ENCODE results near the gene CHST11. TPM values are rescaled to one million over a fixed set of nuclear protein-coding genes. Genes with fewer than 3 reads are reported as not detected.

The CHST11 gene
- total RNA-seq, 1 experiment from 2014 or later: 0.25 TPM

DNA sequence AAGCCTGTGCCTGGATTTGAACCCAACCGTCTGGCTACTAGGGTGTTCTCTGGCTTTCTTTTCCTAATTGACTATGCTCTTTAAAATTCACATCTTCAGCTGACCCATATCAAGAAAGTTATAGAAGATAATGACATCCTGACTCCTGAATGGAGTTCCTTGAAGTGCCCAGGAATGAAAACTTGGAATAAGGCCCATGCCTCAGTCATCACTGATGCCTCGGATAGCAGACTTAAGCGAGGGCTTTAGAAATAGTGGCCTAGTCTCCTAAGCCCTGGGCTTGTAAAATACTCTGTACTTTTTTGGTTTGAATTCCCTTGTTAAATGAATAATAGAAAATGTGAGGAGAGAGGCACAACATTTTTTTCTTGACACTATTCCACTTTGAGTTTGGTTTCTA is 39.0 kb downstream of the CHST11 start:
- peaks cover 10% of the 10 kb centered on the region for H3K27me3 Mint-ChIP-seq (ENCODE audit: insufficient read depth, unreplicated experiment)
- no peak for DNase-seq
- H3K27me3 ChIP-seq (replicated peaks; ENCODE audit: control insufficient read depth, insufficient read depth, low read length): no peaks in the 10 kb centered on the region
- no peaks in the 10 kb centered on the region for H3K4me1 Mint-ChIP-seq (ENCODE audit: low read depth, unreplicated experiment)
- no peaks in the 10 kb centered on the region for H3K36me3 Mint-ChIP-seq (ENCODE audit: insufficient read depth, unreplicated experiment)
- H3K4me1 ChIP-seq: no peaks in the 10 kb centered on the region
- no peaks in the 10 kb centered on the region for H3K9me3 ChIP-seq
- no peaks in the 10 kb centered on the region for H3K36me3 ChIP-seq (ENCODE audit: control insufficient read depth, insufficient read depth, low read length)
- ChIA-PET POLR2A (no interaction called here), CTCF (no interaction called here)
- BruUV-seq (replicated peaks): no TSS peak
- no peaks in the 10 kb centered on the region for H3K9me3 Mint-ChIP-seq (ENCODE audit: unreplicated experiment)
- no peak overlapping the region for H3K4me3 Mint-ChIP-seq (ENCODE audit: unreplicated experiment)
- no peak overlapping the region for H3K27ac Mint-ChIP-seq (ENCODE audit: unreplicated experiment)
- TF ChIP-seq, protein P1, sequence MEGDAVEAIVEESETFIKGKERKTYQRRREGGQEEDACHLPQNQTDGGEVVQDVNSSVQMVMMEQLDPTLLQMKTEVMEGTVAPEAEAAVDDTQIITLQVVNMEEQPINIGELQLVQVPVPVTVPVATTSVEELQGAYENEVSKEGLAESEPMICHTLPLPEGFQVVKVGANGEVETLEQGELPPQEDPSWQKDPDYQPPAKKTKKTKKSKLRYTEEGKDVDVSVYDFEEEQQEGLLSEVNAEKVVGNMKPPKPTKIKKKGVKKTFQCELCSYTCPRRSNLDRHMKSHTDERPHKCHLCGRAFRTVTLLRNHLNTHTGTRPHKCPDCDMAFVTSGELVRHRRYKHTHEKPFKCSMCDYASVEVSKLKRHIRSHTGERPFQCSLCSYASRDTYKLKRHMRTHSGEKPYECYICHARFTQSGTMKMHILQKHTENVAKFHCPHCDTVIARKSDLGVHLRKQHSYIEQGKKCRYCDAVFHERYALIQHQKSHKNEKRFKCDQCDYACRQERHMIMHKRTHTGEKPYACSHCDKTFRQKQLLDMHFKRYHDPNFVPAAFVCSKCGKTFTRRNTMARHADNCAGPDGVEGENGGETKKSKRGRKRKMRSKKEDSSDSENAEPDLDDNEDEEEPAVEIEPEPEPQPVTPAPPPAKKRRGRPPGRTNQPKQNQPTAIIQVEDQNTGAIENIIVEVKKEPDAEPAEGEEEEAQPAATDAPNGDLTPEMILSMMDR (IDR thresholded peaks at IDR 0.05; ENCODE audit: insufficient read depth in 1 of 2, low read depth in 1 of 2, low read length in 1 of 2, severe bottlenecking in 1 of 2, unreplicated experiment in 1 of 2): no peak
- intact Hi-C loops (cut with micrococcal nuclease; ENCODE audit: unreplicated experiment): no loop called here
- no peak overlapping the region for H3K4me3 ChIP-seq (ENCODE audit: low read depth, low read length)

- BruUV-seq (replicated peaks): no TSS peak
- intact Hi-C loops (cut with micrococcal nuclease; ENCODE audit: unreplicated experiment): no loop called here
- no peaks in the 10 kb centered on the region for H3K27me3 ChIP-seq (replicated peaks; ENCODE audit: control insufficient read depth, insufficient read depth, low read length)
- no peak overlapping the region for H3K4me3 ChIP-seq (ENCODE audit: low read depth, low read length)
- Mint-ChIP-seq H3K27me3 (ENCODE audit: insufficient read depth, unreplicated experiment) (peaks cover 6% of the 10 kb centered on the region), H3K4me3 (ENCODE audit: unreplicated experiment) (no peak overlapping the region), H3K9me3 (ENCODE audit: unreplicated experiment) (no peaks in the 10 kb centered on the region), H3K4me1 (ENCODE audit: low read depth, unreplicated experiment) (no peaks in the 10 kb centered on the region), H3K36me3 (ENCODE audit: insufficient read depth, unreplicated experiment) (no peaks in the 10 kb centered on the region), H3K27ac (ENCODE audit: unreplicated experiment) (no peak overlapping the region)
- no peak for DNase-seq
- H3K9me3 ChIP-seq: no peaks in the 10 kb centered on the region
- H3K4me1 ChIP-seq: no peaks in the 10 kb centered on the region
- H3K36me3 ChIP-seq (ENCODE audit: control insufficient read depth, insufficient read depth, low read length): no peaks in the 10 kb centered on the region
- ChIA-PET CTCF (no interaction called here), POLR2A (no interaction called here)
- TF ChIP-seq, protein P1 (IDR thresholded peaks at IDR 0.05; ENCODE audit: insufficient read depth in 1 of 2, low read depth in 1 of 2, low read length in 1 of 2, severe bottlenecking in 1 of 2, unreplicated experiment in 1 of 2): no peak
Measured at GRCh38 chr12:104496336-104496735, 39.6 kb downstream of the CHST11 start.

DNA sequence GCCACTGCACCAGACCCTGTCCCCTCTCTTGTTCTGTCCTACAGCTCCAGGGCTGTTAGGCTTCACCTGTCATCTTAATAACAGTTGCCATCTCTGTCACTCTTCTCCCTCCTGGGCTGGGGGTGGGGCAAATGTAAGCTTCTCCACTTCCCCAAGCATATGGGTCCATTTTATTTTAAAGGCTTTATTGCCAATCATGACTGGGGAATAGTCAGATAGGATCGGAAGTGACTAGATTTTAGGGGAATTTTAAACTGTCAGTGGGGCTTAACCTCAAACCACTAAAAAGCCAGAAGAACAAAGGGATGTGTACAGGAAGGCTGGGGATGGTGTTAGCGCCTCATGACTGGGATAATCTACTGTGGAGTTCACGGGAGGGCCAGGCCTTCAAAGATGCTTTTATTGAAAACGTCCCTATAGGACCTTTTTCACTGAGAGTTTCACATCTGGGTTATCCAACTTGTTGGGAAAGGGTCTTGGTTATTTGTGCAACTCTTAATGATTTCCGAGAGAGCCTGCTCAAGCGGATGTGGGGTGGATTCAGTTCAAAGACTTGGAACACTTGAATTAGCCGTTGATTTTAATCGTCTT is 41.6 kb downstream of the CHST11 start:
- Histone ChIP-seq H3K4me3 (ENCODE audit: low read depth, low read length) (no peak overlapping the region), H3K27me3 (replicated peaks; ENCODE audit: control insufficient read depth, insufficient read depth, low read length) (no peaks in the 10 kb centered on the region), H3K9me3 (no peaks in the 10 kb centered on the region), H3K36me3 (ENCODE audit: control insufficient read depth, insufficient read depth, low read length) (no peaks in the 10 kb centered on the region), H3K4me1 (no peaks in the 10 kb centered on the region)
- DNase-seq: no peak
- Mint-ChIP-seq H3K4me3 (ENCODE audit: unreplicated experiment) (no peak overlapping the region), H3K27ac (ENCODE audit: unreplicated experiment) (no peak overlapping the region), H3K36me3 (ENCODE audit: insufficient read depth, unreplicated experiment) (no peaks in the 10 kb centered on the region), H3K9me3 (ENCODE audit: unreplicated experiment) (no peaks in the 10 kb centered on the region), H3K27me3 (ENCODE audit: insufficient read depth, unreplicated experiment) (peaks cover 5% of the 10 kb centered on the region), H3K4me1 (ENCODE audit: low read depth, unreplicated experiment) (no peaks in the 10 kb centered on the region)
- ChIA-PET POLR2A (no interaction called here), CTCF (no interaction called here)
- intact Hi-C loops (cut with micrococcal nuclease; ENCODE audit: unreplicated experiment): no loop called here
- no TSS peak for BruUV-seq (replicated peaks)
- TF ChIP-seq, protein P1 (IDR thresholded peaks at IDR 0.05; ENCODE audit: insufficient read depth in 1 of 2, low read depth in 1 of 2, low read length in 1 of 2, severe bottlenecking in 1 of 2, unreplicated experiment in 1 of 2): no peak

All from Caco-2 (cell line).